Measurements from ENCODE around the gene DNMT3A.

Gene DNMT3A

GRCh38 chr2:25342372-25343186 lies 854 bp upstream of the DNMT3A start:
- DNase-seq = peak; percentile 78

DNA sequence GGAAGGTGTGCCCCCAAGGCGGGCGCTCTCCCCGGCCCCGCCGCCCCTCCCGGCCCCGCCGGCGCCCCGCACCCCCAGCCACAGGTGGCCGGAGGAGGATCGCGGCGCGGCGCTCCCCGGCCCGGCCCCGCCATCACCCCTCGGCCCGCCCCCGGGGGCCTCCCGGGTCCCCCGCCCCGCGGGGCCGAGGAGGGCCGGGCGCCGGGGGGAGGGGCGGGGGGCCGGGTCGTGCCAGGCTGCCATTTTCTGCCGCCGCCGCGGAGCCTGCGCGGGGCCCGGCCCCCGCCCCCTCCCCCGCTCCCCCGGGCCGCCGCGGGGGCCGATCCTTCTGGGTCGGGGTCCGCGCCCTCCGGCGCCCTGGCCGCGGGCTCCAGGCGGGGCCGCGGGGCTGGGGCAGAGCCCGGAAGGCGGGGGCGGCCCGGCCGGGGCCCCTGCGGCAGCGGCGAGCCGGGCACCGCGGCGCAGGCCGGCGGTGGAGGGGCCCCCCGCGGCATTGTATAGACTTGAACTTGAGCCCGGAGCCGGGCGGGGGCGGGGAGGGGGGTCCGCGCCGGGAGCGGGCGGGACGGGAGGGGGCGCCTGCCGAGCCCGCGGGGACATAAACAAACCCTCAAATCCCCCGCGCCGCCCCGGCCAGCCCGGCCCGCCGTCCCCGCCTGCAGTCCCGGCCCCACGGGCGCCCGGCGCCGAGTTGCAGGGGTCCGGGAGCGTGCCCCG lies 556 bp downstream of the DNMT3A start:
- DNase-seq = peak; percentile 22

- no peak for DNase-seq
Measured at GRCh38 chr2:25340181-25340921, 1.4 kb downstream of the DNMT3A start.

DNA sequence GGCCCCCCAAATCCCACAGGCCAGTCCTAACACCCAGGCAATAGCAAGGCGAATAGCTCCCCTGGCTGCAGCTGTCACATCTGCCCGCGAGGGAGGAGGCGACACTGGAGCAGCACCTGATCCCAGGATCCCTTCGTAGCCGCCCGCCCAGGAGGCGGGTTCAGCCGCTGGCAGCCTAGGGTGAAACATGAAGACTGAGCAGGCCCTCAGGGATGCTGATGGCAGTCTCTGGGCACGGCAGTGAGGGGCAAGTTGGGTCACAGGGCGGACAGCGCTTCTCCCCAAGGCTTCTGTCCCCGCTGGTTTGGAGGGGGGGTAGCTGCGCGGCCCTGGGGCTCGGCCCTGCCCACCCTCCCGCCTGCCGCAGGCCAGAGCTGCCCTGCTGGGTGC lies 1.9 kb downstream of the DNMT3A start:
- DNase-seq = no peak

DNA sequence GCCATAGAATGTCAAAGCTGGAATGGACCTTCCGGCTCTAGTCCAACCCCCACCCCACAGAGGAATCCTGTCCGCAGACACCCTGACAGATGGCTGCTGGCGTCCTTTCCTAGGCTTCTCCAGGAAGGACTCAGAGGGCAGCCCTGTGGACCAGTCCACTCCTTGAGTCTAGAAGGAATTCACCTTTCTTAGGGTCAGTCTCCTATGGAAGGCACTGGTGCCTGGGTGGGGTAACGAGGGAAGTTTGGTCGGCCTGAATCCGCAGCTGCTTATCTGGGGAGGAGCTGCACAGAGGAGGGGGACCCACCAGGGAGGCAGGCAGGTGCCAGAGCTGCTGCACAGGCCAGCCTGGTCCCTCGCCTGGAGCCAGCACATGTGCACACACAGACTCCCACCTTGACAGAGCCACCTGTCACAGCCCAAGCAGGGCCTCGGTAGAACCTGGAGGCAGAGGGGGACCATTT lies 2.5 kb downstream of the DNMT3A start:
- DNase-seq = no peak

DNA sequence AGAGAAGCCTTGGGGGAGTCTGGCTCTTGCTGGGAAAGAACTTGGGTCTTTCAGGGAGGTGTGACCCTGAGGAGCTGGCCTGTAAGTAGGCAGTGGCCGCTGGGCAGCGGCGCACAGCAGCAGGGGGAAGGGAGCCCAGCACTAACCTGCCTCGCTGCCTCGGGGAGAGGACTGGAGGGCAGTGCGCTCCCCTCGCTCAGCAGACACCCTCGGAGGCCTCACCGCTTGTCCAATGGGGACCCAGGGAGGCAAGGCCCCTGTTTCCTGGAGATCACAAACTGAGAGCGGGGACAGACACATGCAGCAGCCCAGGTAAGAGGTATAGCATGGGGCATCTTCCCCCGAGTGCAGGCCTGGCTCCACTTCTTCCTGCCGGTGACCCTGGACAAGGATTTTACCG lies 3.3 kb downstream of the DNMT3A start:
- DNase-seq = no peak

- no peak for DNase-seq
Measured at GRCh38 chr2:25337891-25338290, 3.8 kb downstream of the DNMT3A start.

- DNase-seq = no peak
Measured at GRCh38 chr2:25337276-25337675, 4.4 kb downstream of the DNMT3A start.

DNA sequence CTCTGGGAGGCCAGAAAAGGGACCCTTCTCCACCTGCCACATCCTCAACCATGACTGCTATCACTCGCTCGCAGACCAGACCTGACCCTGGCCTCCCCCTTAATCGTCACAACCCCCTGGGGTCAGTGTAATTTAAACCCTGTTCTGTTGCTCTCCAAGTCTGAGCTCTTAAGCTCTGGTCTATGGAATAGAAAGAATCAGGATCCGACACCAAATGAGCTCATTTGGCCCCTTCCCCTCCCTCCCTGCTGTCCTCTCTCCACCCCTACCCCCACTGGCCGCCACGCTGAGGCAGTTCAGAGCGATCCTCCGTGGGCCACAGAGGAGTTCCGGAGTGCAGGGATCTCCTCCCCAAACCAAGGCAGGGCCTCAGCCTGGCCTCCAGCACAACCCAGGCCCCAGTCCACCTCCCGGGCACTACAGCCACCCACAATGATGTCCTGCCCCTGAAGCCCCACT lies 5.3 kb downstream of the DNMT3A start:
- no peak for DNase-seq

GRCh38 chr2:25335971-25336370 lies 5.8 kb downstream of the DNMT3A start:
- no peak for DNase-seq

- no peak for DNase-seq
Measured at GRCh38 chr2:25335204-25335603, 6.5 kb downstream of the DNMT3A start.

- DNase-seq = no peak
Measured at GRCh38 chr2:25334482-25334881, 7.2 kb downstream of the DNMT3A start.

DNA sequence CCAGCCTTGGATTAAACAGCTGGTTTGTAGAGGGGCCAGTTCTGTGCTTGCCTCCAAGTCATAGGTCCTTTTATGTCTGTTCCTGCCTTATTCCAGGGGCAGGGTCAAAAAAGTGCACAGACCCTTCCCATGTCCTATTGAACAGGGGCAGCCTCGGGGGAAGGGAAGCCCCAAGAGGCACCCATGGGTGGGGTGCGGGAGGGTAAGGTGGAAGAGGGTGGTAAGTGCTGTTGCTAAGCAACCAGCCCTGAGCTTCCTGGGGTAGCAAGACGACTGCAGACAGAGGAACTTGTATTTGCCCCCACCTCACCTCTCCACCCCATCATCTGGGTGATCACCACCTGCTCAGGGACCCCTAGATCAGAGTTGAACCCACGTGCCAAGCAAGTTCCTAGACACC lies 7.7 kb downstream of the DNMT3A start:
- DNase-seq = no peak

- no peak for DNase-seq
Measured at GRCh38 chr2:25332571-25332970, 9.2 kb downstream of the DNMT3A start.

GRCh38 chr2:25331686-25332365 lies 9.9 kb downstream of the DNMT3A start:
- DNase-seq = no peak

DNA sequence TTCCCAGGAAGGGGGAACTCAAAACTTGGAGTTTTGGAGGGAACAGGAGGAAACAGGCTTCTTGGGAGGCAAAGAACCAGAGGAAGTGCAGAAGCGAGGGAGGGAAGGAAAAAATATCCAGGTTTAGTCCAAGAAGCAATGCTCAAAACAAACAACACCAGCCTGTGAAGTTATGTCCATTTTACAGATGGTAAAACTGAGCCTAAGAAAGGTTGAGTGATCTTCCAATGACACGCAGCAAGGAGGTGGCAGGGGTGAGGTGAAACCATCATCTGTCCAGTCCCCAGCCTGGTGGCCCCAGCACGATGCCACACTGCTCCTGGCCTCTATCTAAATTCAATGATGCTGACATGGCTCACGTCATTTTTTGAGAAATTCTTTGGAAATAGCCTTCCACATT lies 10.8 kb downstream of the DNMT3A start:
- no peak for DNase-seq

GRCh38 chr2:25330273-25330672 lies 11.5 kb downstream of the DNMT3A start:
- DNase-seq = no peak

DNA sequence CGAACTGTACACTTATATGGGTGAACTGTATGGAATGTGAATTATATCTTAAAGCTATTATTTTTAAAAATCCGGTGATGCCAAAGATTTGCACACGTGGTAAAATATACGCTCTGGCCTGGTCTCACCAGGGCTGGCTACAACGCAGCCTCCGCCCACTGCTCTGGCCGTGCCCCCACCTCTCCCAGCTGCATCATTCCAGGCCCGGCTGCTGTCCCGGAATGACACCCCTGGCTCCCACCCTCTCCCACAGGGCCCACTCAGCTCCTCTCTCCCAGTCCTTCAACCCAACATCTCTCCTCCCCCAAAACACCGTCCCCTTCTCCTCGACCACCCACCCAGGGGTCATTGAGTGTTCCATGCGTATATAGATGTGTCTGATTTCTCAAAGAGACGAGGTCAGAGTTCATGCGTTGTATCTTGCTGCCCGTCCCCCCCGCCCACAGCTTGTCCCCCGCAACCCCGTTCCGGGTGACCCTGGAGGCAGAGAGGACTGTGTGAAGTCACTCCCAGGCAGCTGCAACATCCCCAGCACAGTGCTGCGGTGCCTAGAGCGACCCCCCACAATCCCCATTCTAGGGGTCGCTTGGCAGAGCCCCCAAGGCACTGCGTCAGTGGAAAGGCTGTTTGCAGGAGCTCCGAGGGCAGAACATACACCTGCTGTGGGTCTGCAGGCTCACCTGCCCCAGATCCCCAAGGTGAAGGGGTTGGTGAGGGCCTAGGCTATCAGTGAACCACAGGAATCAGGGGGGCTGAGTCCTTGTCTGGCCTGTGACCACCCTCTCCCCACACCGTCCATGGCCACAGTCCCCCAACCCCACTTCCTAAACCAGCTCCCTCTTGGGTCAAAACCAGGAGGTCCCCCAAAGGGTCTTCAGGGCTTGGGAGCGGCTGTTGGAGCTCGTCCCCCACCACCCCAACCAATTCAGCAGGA lies 13.3 kb downstream of the DNMT3A start:
- no peak for DNase-seq

DNA sequence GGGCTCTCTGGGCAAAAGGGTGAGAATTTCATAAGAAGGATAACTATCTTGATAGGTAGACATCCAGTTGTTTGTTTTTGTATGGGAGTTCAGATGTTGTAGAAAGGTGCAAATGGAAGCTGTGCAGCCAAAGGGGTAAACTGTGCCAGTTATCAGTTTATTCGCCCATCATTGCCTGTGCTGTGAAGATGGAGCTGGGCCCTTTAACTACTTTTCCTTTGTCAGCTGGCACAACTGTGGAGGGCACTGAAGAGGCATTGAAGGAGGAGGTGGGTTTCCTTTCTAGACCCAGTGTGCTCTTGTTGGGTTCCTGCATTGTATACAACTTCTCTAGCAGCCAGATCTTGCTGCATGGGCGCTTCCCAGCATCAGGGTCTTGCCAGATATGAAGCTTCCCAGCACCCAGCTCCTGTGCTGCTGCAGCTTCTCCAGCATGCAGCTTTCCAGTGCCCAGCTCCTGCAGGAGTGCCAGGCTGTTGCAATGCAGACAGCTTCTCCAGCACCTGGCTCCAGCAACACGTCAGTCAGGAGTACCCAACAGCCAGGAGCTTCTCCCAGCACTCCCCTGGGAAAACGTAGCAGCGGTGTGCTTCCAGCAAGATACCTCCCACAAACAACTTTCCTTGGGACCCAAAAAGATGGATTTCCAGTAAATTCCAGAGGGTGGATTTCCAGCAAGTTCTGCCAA lies 15.3 kb downstream of the DNMT3A start:
- DNase-seq = no peak

GRCh38 chr2:25324905-25325592 lies 16.7 kb downstream of the DNMT3A start:
- DNase-seq = no peak

DNA sequence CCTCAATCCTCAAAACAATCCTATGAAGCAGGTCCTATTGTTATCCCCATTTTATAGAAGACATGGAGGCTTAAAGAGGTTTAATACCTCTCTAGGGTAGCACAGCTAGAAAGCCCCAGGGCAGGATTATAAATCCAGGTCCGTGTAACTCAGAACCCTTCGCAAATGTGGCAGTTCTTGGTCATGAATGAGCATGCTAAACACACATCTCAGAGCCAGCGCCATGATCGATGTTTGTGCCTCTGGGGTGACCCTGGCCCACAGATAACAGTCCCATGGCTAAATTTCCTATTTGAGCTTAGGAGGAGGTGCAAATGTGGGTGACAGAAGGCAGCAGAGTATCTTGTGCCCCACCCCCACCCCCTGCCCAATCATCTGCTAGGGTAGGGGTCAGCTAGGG lies 17.5 kb downstream of the DNMT3A start:
- no peak for DNase-seq

Data from GDM1 (cell line).